GM12878 (cell line): ENCODE results near the gene TEKT2. TPM values are rescaled to one million over a fixed set of nuclear protein-coding genes. Genes with fewer than 3 reads are reported as not detected.

Experiments used
- ATAC-seq: fragments of 200-7000 bp; cut with Tn5 transposase; 3 replicates; pipeline ENCODE4 v1.9.1; 2020; ENCODE audit warnings: mild to moderate bottlenecking, moderate library complexity
- BruUV-seq: library from RNA; stranded (reverse); fragments of 400-500 nt; replicated peaks from 2 replicates; lab custom pipeline; 2021; lab: Mats Ljungman, UMichigan
- CTCF ChIA-PET: fragments of 300-600 bp; sonication (Branson Sonifier 250); formaldehyde crosslinking; extraction: SDS; loops from one replicate; lab custom pipeline; 2021; ENCODE audit warnings: inconsistent platforms; lab: Yijun Ruan, JAX
- POLR2A ChIA-PET: fragments of 350-600 bp; formaldehyde crosslinking; extraction: SDS; loops from one replicate; lab custom pipeline; 2021; ENCODE audit warnings: inconsistent platforms; lab: Charles Lee
- RAD21 ChIA-PET: fragments of 300-600 bp; sonication (Branson Sonifier 250); formaldehyde crosslinking; loops from one replicate; lab custom pipeline; 2023; ENCODE audit warnings: antibody characterized with exemption; ENCODE audit not compliant: unreplicated experiment; lab: Charles Lee
- SMC1A ChIA-PET: fragments of 300-600 bp; sonication (Branson Sonifier 250); formaldehyde crosslinking; loops from one replicate; lab custom pipeline; 2023; ENCODE audit not compliant: unreplicated experiment, uncharacterized antibody; lab: Charles Lee
- DNase-seq: peaks from one replicate; pipeline ENCODE4 v3.0.0-alpha.2; 2011; ENCODE audit warnings: low read depth, low spot score
- FAIRE-seq: peaks from 3 replicates; lab custom pipeline; 2011; peaks lifted over from hg19 to GRCh38; lab: Jason Lieb, UNC
- H2AFZ ChIP-seq: 2 replicates; pipeline ENCODE4 v1.6.0; 2011; ENCODE audit warnings: low read depth, low read length, control low read depth; ENCODE audit not compliant: control insufficient read depth
- H3K27ac ChIP-seq: 2 replicates; pipeline ENCODE4 v1.5.1; 2011; ENCODE audit warnings: control low read depth; ENCODE audit not compliant: control insufficient read depth, insufficient read depth
- H3K27me3 ChIP-seq, 2 experiments: replicated peaks in 1 of 2; 2 replicates each; pipeline versions ENCODE4 v1.6.0 to v1.6.1; 2011; ENCODE audit warnings: low read length in 1 of 2; ENCODE audit not compliant: control insufficient read depth in 2 of 2, insufficient read depth in 2 of 2
- H3K36me3 ChIP-seq, 2 experiments: 2 replicates each; pipeline ENCODE4 v1.5.1; 2011; ENCODE audit warnings: low read length in 1 of 2; ENCODE audit not compliant: control insufficient read depth in 2 of 2, insufficient read depth in 2 of 2
- H3K4me1 ChIP-seq: 2 replicates; pipeline ENCODE4 v1.6.1; 2011; ENCODE audit warnings: mild to moderate bottlenecking, low read length, moderate library complexity, mixed read lengths; ENCODE audit not compliant: control insufficient read depth, insufficient read depth
- H3K4me2 ChIP-seq: 2 replicates; pipeline ENCODE4 v1.6.0; 2011; ENCODE audit warnings: control low read depth; ENCODE audit not compliant: control insufficient read depth, insufficient read depth
- H3K4me3 ChIP-seq: fragments of 200-600 bp; sonication (generic); 2 replicates; pipeline ENCODE4 v1.5.1; 2016
- H3K79me2 ChIP-seq: 2 replicates; pipeline ENCODE4 v1.6.0; 2011; ENCODE audit warnings: low read length; ENCODE audit not compliant: control insufficient read depth, insufficient read depth
- H3K9ac ChIP-seq: 2 replicates; pipeline ENCODE4 v1.8.0; 2011; ENCODE audit warnings: low read length, control low read depth, mixed read lengths; ENCODE audit not compliant: control insufficient read depth, insufficient read depth
- H3K9me3 ChIP-seq: replicated peaks from 3 replicates; pipeline ENCODE4 v1.5.1; 2011; ENCODE audit warnings: mild to moderate bottlenecking, low read length; ENCODE audit not compliant: control insufficient read depth, insufficient read depth
- H4K20me1 ChIP-seq: 2 replicates; pipeline ENCODE4 v1.6.0; 2011; ENCODE audit not compliant: control insufficient read depth, insufficient read depth
- DPF2 ChIP-seq: fragments of 450-650 bp; IDR thresholded peaks from 2 replicates; pipeline ENCODE4 v1.6.1; 2017; ENCODE audit warnings: mild to moderate bottlenecking
- EGR1 ChIP-seq, 2 experiments: IDR thresholded peaks; 1 replicate in 1 of 2; 2 replicates in 1 of 2; pipeline ENCODE4 v1.6.1; 2011 to 2012; ENCODE audit warnings: low read depth in 2 of 2, low read length in 2 of 2, borderline replicate concordance in 1 of 2, mild to moderate bottlenecking in 1 of 2, moderate library complexity in 1 of 2
- ETV6 ChIP-seq, 2 experiments: fragments of 450-650 bp in 1 of 2; IDR thresholded peaks in 1 of 2; conservative IDR thresholded peaks in 1 of 2; 2 replicates each; pipeline ENCODE4 v1.6.1; 2014; ENCODE audit warnings: antibody characterized with exemption in 1 of 2, borderline replicate concordance in 1 of 2, low read depth in 1 of 2, mild to moderate bottlenecking in 1 of 2, moderate library complexity in 1 of 2
- JUNB ChIP-seq: IDR thresholded peaks from 2 replicates; pipeline ENCODE4 v1.6.1; 2016; ENCODE audit warnings: antibody characterized with exemption, mild to moderate bottlenecking
- PAX5 ChIP-seq: IDR thresholded peaks from 2 replicates; pipeline ENCODE4 v1.6.1; 2011; ENCODE audit warnings: low read depth, low read length, borderline replicate concordance
- PML ChIP-seq: IDR thresholded peaks from 2 replicates; pipeline ENCODE4 v1.6.1; 2012; ENCODE audit warnings: low read length, inconsistent platforms
- POLR2AphosphoS2 ChIP-seq: IDR thresholded peaks from 2 replicates; pipeline ENCODE4 v1.6.1; 2011; ENCODE audit warnings: low read depth, mild to moderate bottlenecking, low read length, improper control_type of control experiment, moderate library complexity
- SMC3 ChIP-seq: IDR thresholded peaks from 2 replicates; pipeline ENCODE4 v1.6.1; 2011; ENCODE audit warnings: low read length, improper control_type of control experiment, borderline replicate concordance
- TARDBP ChIP-seq: IDR thresholded peaks from 2 replicates; pipeline ENCODE4 v1.6.1; 2016; ENCODE audit warnings: borderline replicate concordance
- ZNF217 ChIP-seq: fragments of 450-650 bp; IDR thresholded peaks from 2 replicates; pipeline ENCODE4 v1.6.1; 2017; ENCODE audit warnings: antibody characterized with exemption, mild to moderate bottlenecking
- ZNF274 ChIP-seq: IDR thresholded peaks from one replicate; pipeline ENCODE4 v1.8.0; 2011; ENCODE audit not compliant: insufficient read length, insufficient read depth
- WGBS: methylation state at CpG from one replicate; pipeline ENCODE4 v1.1.6; 2016; ENCODE audit warnings: low lambda C conversion rate; ENCODE audit not compliant: insufficient replicate concordance, insufficient coverage; ENCODE audit errors: missing lambda C conversion rate; 5-methylcytosine and 5-hydroxymethylcytosine counted together
- in situ Hi-C: fragments of 300-500 bp; cut with MboI; formaldehyde crosslinking; loops from 9 replicates; pipeline ENCODE4 v1.14.3; 2018; ENCODE audit warnings: mixed read lengths
- intact Hi-C: fragments of 100-400 bp; cut with micrococcal nuclease; formaldehyde crosslinking; loops from one replicate; pipeline ENCODE4 v1.14.2; 2022; ENCODE audit not compliant: unreplicated experiment
- polyA plus RNA-seq, 11 experiments: library from polyadenylated mRNA; depleted of rRNA in 4 of 11; unstranded in 6 of 11; stranded (reverse) in 5 of 11; fragments of >200 nt; fragmentation: Nextera tagmentation in 4 of 11; fragmentation: Illumina TruSeq in 1 of 11; extraction: Ambion mirVana in 4 of 11; extraction: Trizol in 1 of 11; gene quantifications; 1 replicate in 1 of 11; 2 replicates in 10 of 11; pipeline versions ENCODE4 v1.2.1 to v1.2.3, GENCODE V29; 2011 to 2016; ENCODE audit warnings: inconsistent platforms in 2 of 11, missing spikeins in 2 of 11, low read depth in 1 of 11
- total RNA-seq, 4 experiments: library from RNA; depleted of rRNA in 3 of 4; stranded (reverse); fragments of >200 nt in 3 of 4; fragmentation: Illumina TruSeq in 1 of 4; extraction: Trizol in 1 of 4; gene quantifications; 2 replicates each; pipeline versions ENCODE4 v1.2.1 to v1.2.3, GENCODE V29; 2013 to 2021
- TF ChIP-seq, protein P1 (sequence below): IDR thresholded peaks from 2 replicates; pipeline ENCODE4 v1.6.1; 2011; ENCODE audit warnings: low read depth, mild to moderate bottlenecking, low read length, moderate library complexity, borderline replicate concordance; ENCODE audit errors: extremely low read depth

The TEKT2 gene
- total and polyA plus RNA-seq, 10 of the 15 experiments (the other 5 are each of a cell fraction or from before 2014, with no cell fraction given), result 0.07 to 0.13 TPM; not detected in 8

DNA sequence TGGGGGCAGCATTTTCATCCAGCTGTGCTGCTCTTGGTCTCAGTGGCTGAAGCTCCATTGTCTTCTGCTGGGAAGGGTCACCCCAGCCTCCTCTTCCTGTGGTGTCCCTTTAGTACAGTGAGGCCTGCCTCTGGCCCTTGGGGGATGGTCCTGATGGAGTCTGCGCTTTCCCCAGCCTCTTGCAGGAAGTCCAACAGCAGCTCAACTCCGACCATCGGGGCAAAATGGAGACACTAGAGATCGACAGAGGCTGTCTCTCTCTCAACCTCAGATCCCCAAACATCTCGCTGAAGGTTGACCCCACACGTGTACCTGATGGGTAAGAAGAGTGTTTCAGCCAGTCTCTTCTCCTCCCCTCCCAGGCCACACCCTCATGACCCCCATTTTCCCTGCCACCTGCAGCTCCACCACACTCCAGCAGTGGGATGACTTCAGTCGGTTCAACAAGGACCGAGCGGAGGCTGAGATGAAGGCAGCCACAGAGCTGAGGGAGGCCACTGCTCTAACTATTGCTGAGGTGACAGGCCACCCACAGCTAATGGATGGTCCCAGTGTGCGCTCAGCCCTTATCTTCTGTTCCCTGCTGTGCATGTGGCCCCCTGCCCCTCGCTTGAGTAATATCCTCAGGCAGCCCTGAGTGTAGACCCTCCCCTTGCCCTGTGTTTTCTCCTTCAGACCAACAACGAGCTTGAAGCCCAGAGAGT, 2.8 kb downstream of the TEKT2 start:
- no peak overlapping the region for H3K4me2 ChIP-seq
- CTCF ChIA-PET, result interaction anchor here (0.8 to 1.4 kb wide), 5 partner anchors 97 to 229 kb away, joined by 3 read pairs; partner anchors contain the start of gene AGO1
- no peak overlapping the region for H3K27ac ChIP-seq
- no peaks in the 10 kb centered on the region for H3K9me3 ChIP-seq
- intact Hi-C loops (loop anchor here (5.0 to 10.0 kb wide), 2 partner anchors 202 to 229 kb away; partner anchors contain the start of gene AGO1), in situ Hi-C loops (no loop called here)
- RAD21 ChIA-PET, result interaction anchor here (1.5 kb wide), 1 partner anchor 101 kb away, joined by 5 read pairs; no protein-coding TSS in a partner anchor
- DNase-seq (no peak), ATAC-seq (no peak), FAIRE-seq (no peak)
- peaks cover 20% of the 10 kb centered on the region for H3K79me2 ChIP-seq
- H3K4me3 ChIP-seq, result no peak overlapping the region
- SMC1A ChIA-PET, result interaction anchor here (1.2 to 1.3 kb wide), 2 partner anchors 12 to 144 kb away, joined by 3 read pairs; no protein-coding TSS in a partner anchor
- H3K36me3 ChIP-seq, result peaks cover under 1 to 5% of the 10 kb centered on the region in 2 experiments; a peak in 1 of 4 replicates
- H2AFZ ChIP-seq, result no peak overlapping the region
- H4K20me1 ChIP-seq, result no peaks in the 10 kb centered on the region
- H3K4me1 ChIP-seq, result no peaks in the 10 kb centered on the region; the same call in 1 of the 2 replicates
- TF ChIP-seq PML (no peak), ZNF274 (no peak), DPF2 (no peak), ETV6 (conservative IDR thresholded peaks at IDR 0.05 in 1 of 2, IDR thresholded peaks at IDR 0.05 in 1 of 2; ENCODE audit: borderline replicate concordance in 1 of 2, low read depth in 1 of 2) (no peak), SMC3 (no peak), ZNF217 (no peak), POLR2AphosphoS2 (no peak), EGR1 (IDR thresholded peaks at IDR 0.05; ENCODE audit: borderline replicate concordance in 1 of 2, low read depth in 2 of 2, low read length in 2 of 2) (no peak), PAX5 (no peak), JUNB (no peak), TARDBP (no peak)
- TF ChIP-seq, protein P1, sequence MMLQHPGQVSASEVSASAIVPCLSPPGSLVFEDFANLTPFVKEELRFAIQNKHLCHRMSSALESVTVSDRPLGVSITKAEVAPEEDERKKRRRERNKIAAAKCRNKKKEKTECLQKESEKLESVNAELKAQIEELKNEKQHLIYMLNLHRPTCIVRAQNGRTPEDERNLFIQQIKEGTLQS, result no peak
- POLR2A ChIA-PET, result no interaction called here
- no TSS peak for BruUV-seq
- H3K27me3 ChIP-seq, result no peaks in the 10 kb centered on the region; a peak in 1 of 4 replicates
- WGBS, result 72% methylated on average over 12 of the region's 12 CpGs
- H3K9ac ChIP-seq, result no peak overlapping the region
